Transverse colon (tissue), 4 donors: ENCODE data around the gene TACC2. TPM values are rescaled to one million over a fixed set of nuclear protein-coding genes. Genes with fewer than 3 reads are reported as not detected.

Experiments
- DNase-seq: peaks from one replicate; pipeline ENCODE4 v3.0.0-alpha.2; 2019
- H3K27ac ChIP-seq, 4 donors: fragments of 200-600 bp; sonication (generic); 2 replicates each; pipeline ENCODE4 v1.5.1; 2016 to 2018; ENCODE audit warnings: inconsistent platforms in 4 of 4
- H3K27me3 ChIP-seq: fragments of 200-600 bp; sonication (generic); 2 replicates; pipeline ENCODE4 v1.5.1; 2017; ENCODE audit warnings: inconsistent platforms
- H3K36me3 ChIP-seq, 4 donors: fragments of 200-600 bp; sonication (generic); 2 replicates each; pipeline ENCODE4 v1.5.1; 2017 to 2019; ENCODE audit warnings: inconsistent platforms in 4 of 4
- H3K4me1 ChIP-seq, 4 donors: fragments of 200-600 bp; sonication (generic); 2 replicates each; pipeline ENCODE4 v1.5.1; 2017 to 2020; ENCODE audit warnings: inconsistent platforms in 4 of 4
- H3K4me3 ChIP-seq, 4 donors: fragments of 200-600 bp; sonication (generic); 1 replicate in 1 of 4; 2 replicates in 3 of 4; pipeline versions ENCODE4 v1.5.1 to v1.6.1; 2017 to 2019; ENCODE audit warnings: inconsistent platforms in 4 of 4
- H3K9me3 ChIP-seq, 2 donors: fragments of 200-600 bp; sonication (generic); 2 replicates each; pipeline ENCODE4 v1.5.1; 2017 to 2019; ENCODE audit warnings: inconsistent platforms in 2 of 2
- EP300 ChIP-seq: sonication (generic); formaldehyde crosslinking; IDR thresholded peaks from one replicate; pipeline ENCODE4 v1.6.1; 2017; ENCODE audit warnings: antibody characterized with exemption, low read depth
- POLR2A ChIP-seq: fragments of 450-650 bp; IDR thresholded peaks from one replicate; pipeline ENCODE4 v1.6.1; 2016; ENCODE audit warnings: antibody characterized with exemption, mild to moderate bottlenecking, moderate library complexity
- POLR2AphosphoS5 ChIP-seq, 3 donors: sonication (generic); formaldehyde crosslinking; IDR thresholded peaks; one replicate each; pipeline ENCODE4 v1.6.1; 2016; ENCODE audit warnings: antibody characterized with exemption in 3 of 3
- WGBS, 2 donors: methylation state at CpG; one replicate each; pipeline ENCODE4 v1.1.5; 2018; ENCODE audit warnings: low coverage in 1 of 2; 5-methylcytosine and 5-hydroxymethylcytosine counted together
- in situ Hi-C, 4 donors: fragments of 200-750 bp; cut with MboI; loops; one replicate each; pipeline versions ENCODE4 v1.15.0 to v1.15.1; 2017; ENCODE audit warnings: low sequenced_read_pairs in 3 of 4, low pct_ligation_motif_present in 1 of 4, low pct_unique_long_range_greater_than_20kb in 1 of 4
- intact Hi-C: fragments of 100-400 bp; cut with DNase I; formaldehyde crosslinking; loops from one replicate; pipeline ENCODE4 v1.15.1; 2023; ENCODE audit warnings: low total_unique reads
- total RNA-seq, 4 donors: library from RNA; depleted of rRNA; stranded (reverse); fragments of >200 nt; gene quantifications; one replicate each; pipeline ENCODE4 v1.1.0, GENCODE V29; 2016
- TF ChIP-seq, protein P1 (sequence below), 5 experiments: fragments of 200-600 bp in 3 of 5; fragments of 450-650 bp in 2 of 5; sonication (generic) in 3 of 5; IDR thresholded peaks; 1 replicate in 2 of 5; 2 replicates in 3 of 5; pipeline ENCODE4 v1.5.1; 2016 to 2017; ENCODE audit warnings: antibody characterized with exemption in 5 of 5, inconsistent platforms in 3 of 5, mild to moderate bottlenecking in 2 of 5, moderate library complexity in 1 of 5

The TACC2 gene
- total RNA-seq, 4 donors from 2014 or later: 65.9 to 178 (median 101) TPM

DNA sequence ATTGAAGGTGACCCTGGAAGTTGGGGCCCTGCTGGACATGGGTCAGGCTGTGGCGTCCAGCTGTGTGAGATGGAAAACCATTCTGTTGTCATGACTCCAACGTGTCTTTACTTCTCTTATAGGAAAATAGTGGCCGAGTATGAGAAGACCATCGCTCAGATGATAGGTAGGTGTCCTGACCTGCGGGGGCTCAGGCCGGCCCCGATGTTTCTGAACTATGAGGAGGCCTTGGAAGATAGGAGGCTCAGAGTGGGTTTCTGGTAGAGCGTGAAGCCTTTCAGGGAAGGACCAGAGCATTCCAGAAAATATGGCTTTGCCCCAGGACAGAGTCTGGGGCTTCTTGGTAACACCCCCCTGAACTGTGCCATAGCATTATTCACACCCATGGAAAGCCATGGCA is 252.9 kb downstream of the TACC2 start:
- H3K4me3 ChIP-seq: no peak overlapping the region
- in situ Hi-C loops: no loop called here
- no peaks in the 10 kb centered on the region for H3K27me3 ChIP-seq
- 79 to 81% methylated on average over 7 to 8 of the region's 8 CpGs for WGBS, 2 donors
- peaks cover 0 to 19% (median 3%) of the 10 kb centered on the region in 4 donors for H3K36me3 ChIP-seq
- intact Hi-C loops: no loop called here
- H3K4me1 ChIP-seq: no peaks in the 10 kb centered on the region
- no peak for DNase-seq
- no peak overlapping the region for H3K27ac ChIP-seq
- H3K9me3 ChIP-seq: no peaks in the 10 kb centered on the region
- TF ChIP-seq EP300 (no peak), POLR2AphosphoS5 (IDR thresholded peaks at IDR 0.05) (no peak), POLR2A (no peak)
- TF ChIP-seq, protein P1, sequence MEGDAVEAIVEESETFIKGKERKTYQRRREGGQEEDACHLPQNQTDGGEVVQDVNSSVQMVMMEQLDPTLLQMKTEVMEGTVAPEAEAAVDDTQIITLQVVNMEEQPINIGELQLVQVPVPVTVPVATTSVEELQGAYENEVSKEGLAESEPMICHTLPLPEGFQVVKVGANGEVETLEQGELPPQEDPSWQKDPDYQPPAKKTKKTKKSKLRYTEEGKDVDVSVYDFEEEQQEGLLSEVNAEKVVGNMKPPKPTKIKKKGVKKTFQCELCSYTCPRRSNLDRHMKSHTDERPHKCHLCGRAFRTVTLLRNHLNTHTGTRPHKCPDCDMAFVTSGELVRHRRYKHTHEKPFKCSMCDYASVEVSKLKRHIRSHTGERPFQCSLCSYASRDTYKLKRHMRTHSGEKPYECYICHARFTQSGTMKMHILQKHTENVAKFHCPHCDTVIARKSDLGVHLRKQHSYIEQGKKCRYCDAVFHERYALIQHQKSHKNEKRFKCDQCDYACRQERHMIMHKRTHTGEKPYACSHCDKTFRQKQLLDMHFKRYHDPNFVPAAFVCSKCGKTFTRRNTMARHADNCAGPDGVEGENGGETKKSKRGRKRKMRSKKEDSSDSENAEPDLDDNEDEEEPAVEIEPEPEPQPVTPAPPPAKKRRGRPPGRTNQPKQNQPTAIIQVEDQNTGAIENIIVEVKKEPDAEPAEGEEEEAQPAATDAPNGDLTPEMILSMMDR (IDR thresholded peaks at IDR 0.05): no peak

- TF ChIP-seq, protein P1 (IDR thresholded peaks at IDR 0.05): no peak
- no peak for TF ChIP-seq POLR2A
- no peak for TF ChIP-seq EP300
- TF ChIP-seq POLR2AphosphoS5 (IDR thresholded peaks at IDR 0.05): no peak
- intact Hi-C loops (no loop called here), in situ Hi-C loops (no loop called here)
- Histone ChIP-seq H3K9me3 (no peaks in the 10 kb centered on the region), H3K4me3 (no peak overlapping the region), H3K27ac (no peak overlapping the region), H3K27me3 (no peaks in the 10 kb centered on the region), H3K4me1 (no peaks in the 10 kb centered on the region), H3K36me3 (peaks cover 0 to 7% (median 3%) of the 10 kb centered on the region in 4 donors)
- 63 to 90% methylated on average over 2 of the region's 2 CpGs for WGBS, 2 donors
- DNase-seq: no peak
Measured at GRCh38 chr10:122243550-122243949, 254.6 kb downstream of the TACC2 start.

DNA sequence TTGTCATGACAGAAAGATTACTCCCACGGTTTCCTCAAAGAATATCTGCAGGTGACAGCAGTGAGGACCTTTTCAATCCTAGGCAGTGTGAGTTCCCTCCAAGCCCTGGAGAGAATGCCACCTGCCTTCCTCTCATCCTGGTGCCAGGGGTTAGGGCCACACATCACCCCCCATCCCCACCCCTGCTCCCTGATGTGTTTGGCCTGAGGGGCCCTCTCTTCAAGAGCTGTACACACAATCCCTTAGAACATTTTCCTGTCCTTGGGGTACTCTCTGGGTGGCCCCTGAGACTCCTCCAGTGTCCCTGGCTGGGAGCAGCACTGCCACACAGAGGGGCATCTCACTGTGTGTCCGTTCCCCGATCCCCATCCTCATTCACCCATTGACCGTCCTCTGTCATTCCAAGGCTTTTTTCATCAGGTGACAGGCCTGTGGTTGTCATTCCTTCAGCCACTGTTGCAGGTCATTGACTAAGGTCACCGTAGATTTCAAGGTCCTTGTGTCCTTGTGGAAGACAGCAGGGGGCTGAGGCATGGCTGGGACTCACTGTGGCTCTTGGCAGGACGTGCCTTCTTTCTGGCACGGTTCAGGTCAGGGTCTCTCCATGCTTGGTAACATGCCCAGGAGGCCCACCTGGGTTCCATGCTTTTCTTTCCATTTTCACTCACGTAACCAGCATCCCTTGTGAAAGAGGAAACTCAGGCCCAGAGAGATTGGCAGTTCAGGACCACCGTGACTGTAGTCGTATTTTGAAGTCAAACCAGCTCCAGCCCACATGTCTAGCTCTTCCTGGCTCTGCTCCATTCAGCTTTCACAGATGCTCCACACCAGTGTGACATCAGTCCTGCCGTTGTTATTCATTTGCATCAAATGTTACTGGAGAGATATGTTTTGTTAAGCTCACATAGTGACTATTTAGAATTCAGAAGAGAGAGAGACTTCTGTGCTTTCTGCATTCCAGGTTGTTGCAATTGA is 255.3 kb downstream of the TACC2 start:
- in situ Hi-C loops: no loop called here
- H3K4me1 ChIP-seq: no peaks in the 10 kb centered on the region
- H3K27me3 ChIP-seq: no peaks in the 10 kb centered on the region
- intact Hi-C loops: no loop called here
- DNase-seq: no peak
- H3K36me3 ChIP-seq: peaks cover 0 to 5% (median 2%) of the 10 kb centered on the region in 4 donors
- no peaks in the 10 kb centered on the region for H3K9me3 ChIP-seq
- 74 to 76% methylated on average over 3 to 11 of the region's 11 CpGs for WGBS, 2 donors
- no peak for TF ChIP-seq POLR2AphosphoS5 (IDR thresholded peaks at IDR 0.05)
- TF ChIP-seq POLR2A: no peak
- TF ChIP-seq EP300: no peak
- TF ChIP-seq, protein P1 (IDR thresholded peaks at IDR 0.05): no peak
- no peak overlapping the region for H3K4me3 ChIP-seq
- no peak overlapping the region for H3K27ac ChIP-seq

DNA sequence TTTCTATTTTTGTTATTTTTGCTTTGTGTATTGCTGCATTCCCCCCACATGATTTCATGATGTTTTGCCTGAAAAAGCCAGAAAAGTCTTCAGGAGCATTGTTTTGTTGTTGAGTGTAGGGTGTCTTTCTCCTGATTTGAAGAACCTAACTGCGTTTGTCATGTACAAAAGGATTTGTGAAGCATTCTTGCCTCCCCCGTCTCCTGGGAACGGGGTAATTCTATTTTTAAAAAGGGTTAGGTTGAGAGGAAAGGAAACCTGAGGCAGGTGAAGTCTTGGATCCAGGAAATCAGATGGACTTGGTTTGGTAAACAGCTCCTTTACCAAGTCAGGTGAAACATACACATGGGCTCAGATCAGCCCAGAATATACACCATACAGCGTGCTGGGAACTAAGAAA is 256.2 kb downstream of the TACC2 start:
- TF ChIP-seq POLR2A (no peak), POLR2AphosphoS5 (IDR thresholded peaks at IDR 0.05) (no peak)
- in situ Hi-C loops: no loop called here
- H3K4me3 ChIP-seq: no peak overlapping the region
- H3K36me3 ChIP-seq: peaks cover 0 to 5% (median 0%) of the 10 kb centered on the region in 4 donors
- no peaks in the 10 kb centered on the region for H3K4me1 ChIP-seq
- WGBS, 2 donors: 89 to 100% methylated on average over 3 to 4 of the region's 4 CpGs
- no peaks in the 10 kb centered on the region for H3K9me3 ChIP-seq
- no peak overlapping the region for H3K27ac ChIP-seq
- DNase-seq: no peak
- intact Hi-C loops: no loop called here
- no peaks in the 10 kb centered on the region for H3K27me3 ChIP-seq
